D721Med (cell line): ENCODE results near the gene AHNAK.
"Not testable (repeated sequence)": the region's sequence is repeated elsewhere in the genome, so short reads cannot be mapped to it uniquely, and the experiment has no call there.

Experiments
- DNase-seq: peaks from one replicate; pipeline ENCODE4 v3.0.0; 2011; ENCODE audit warnings: low spot score; ENCODE audit not compliant: insufficient read length
- FAIRE-seq: peaks from 2 replicates; lab custom pipeline; 2011; peaks lifted over from hg19 to GRCh38; lab: Jason Lieb, UNC
- CTCF ChIP-seq: IDR thresholded peaks from 2 replicates; pipeline ENCODE4 v1.5.1; 2012; ENCODE audit warnings: mild to moderate bottlenecking, control low read depth; ENCODE audit not compliant: insufficient read depth; ENCODE audit errors: missing control alignments

The AHNAK gene

DNA sequence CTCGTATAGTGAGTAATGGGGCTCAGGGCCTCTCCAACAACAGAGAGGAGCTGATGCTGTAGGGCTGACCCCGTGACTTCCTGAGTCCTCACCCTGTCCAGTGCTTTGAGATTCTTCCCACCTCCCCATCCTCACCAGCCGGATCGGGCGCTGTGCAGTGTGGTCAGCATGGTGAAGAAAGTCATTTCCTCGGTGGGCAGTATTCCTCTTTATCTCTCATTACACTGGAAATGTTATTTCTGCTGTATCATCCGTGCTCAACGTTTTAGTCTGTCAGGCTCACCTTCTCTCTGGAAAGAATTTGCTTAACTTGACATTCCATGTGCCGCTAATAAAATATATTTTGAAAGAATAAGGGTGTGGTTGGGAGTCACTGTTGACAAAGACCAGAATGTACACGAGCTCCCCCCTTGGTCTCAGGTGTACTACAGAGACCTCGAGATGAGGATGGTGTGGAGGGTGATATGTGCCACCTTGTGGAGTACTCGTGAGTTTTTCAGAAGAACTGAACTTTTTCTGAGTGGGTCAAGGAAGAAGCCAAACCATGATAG, 153.5 kb downstream of the AHNAK start:
- FAIRE-seq (no peak), DNase-seq (no peak)
- peak; percentile 19 for TF ChIP-seq CTCF

GRCh38 chr11:62392506-62392905, 154.1 kb downstream of the AHNAK start:
- no peak for TF ChIP-seq CTCF
- no peak for FAIRE-seq
- DNase-seq: no peak

- no peak for TF ChIP-seq CTCF
- DNase-seq (no peak), FAIRE-seq (no peak)
Measured at GRCh38 chr11:62391642-62392425, 154.8 kb downstream of the AHNAK start.

DNA sequence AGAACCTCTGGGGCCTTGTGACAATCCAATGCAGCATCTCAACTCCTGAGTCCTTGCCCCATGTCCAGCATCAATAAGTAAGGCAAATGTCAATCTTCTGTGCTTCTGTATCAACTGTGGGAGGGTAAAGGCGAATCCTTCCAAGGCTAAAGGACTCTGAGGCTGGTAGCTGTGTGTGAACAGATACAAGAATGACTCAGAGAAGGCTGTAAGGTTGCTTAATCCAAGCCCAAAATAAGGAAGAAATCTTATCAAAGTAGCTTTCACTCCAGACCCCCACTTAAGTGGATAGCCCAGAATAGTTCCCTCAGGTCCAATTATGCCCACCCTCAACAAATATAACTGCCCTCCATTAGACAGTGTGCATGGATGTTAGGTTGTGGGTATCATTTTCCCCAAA, 155.9 kb downstream of the AHNAK start:
- no peak for FAIRE-seq

DNA sequence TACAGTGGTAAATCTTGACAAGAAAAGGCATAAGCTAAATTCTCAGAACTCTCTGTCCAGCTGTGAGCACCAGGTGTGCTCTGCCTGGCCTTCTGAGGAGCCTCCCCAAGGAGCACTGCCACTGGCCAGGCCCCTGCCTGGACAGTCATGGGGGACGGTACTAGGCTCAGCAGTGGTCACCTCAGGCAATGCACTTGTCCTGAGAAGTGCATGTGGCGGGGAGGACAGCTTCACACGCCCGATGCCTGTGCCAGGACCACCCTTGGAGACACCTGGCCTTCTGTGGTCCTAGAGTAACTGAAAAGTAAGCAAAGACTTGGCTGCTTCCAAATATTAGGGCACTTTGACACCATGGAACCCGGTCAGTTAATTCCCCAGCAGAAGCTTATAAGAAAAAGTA, 156.4 kb downstream of the AHNAK start:
- TF ChIP-seq CTCF: no peak
- FAIRE-seq (no peak), DNase-seq (no peak)

More for the DNA sequence above, 155.9 kb downstream of the AHNAK start:
- TF ChIP-seq CTCF: no peak
- no peak for DNase-seq

GRCh38 chr11:62388999-62389398, 157.6 kb downstream of the AHNAK start:
- no peak for FAIRE-seq
- no peak for DNase-seq
- no peak for TF ChIP-seq CTCF

GRCh38 chr11:62387381-62387780, 159.2 kb downstream of the AHNAK start:
- FAIRE-seq: no peak
- no peak for TF ChIP-seq CTCF
- DNase-seq: no peak

DNA sequence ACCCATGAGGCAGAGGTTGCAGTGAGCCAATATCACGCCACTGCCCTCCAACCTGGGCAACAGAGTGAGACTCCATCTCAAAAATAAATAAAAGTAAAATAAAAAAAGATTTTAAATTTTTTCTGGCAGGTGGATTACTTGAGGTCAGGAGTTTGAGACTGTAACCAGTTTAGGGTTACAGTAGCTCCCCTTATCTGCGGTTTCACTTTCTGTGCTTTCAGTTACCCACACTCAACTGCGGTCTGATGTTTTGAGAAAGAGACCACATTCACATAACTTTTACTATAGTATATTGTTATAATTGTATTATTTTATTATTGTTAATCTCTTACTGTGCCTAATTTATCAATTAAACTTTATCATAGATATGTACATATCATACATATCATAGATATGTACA, 160.5 kb downstream of the AHNAK start:
- DNase-seq, FAIRE-seq: not testable (repeated sequence)
